Fibroblast of skin of right quadriceps (primary cell): ENCODE data around the gene CPAMD8.

Source experiments
- DNase-seq: peaks from one replicate; pipeline ENCODE4 v3.0.0-alpha.2; 2013

The CPAMD8 gene

GRCh38 chr19:17026706-17027534 is at the start of gene CPAMD8:
CPAMD8 (minus strand) TSS chr19:17026810; CDS start chr19:17026642, 168 bp downstream.
- DNase-seq: no peak

GRCh38 chr19:17075864-17076542 is 49.4 kb upstream of the CPAMD8 start:
- DNase-seq: peak; percentile 54

- peak; percentile 100 for DNase-seq
These were observed 48.6 kb upstream of the CPAMD8 start, which contains the start of the genes HAUS8 and MYO9B for GRCh38 chr19:17075035-17075863. HAUS8 (minus strand) TSS chr19:17075452; CDS start chr19:17075422, 30 bp downstream. MYO9B (plus strand) TSS chr19:17075777; CDS start chr19:17101718, 25,941 bp downstream.

GRCh38 chr19:17074634-17075034 is 48.0 kb upstream of the CPAMD8 start:
- DNase-seq: no peak

GRCh38 chr19:17073869-17074633 is 47.4 kb upstream of the CPAMD8 start:
- no peak for DNase-seq

GRCh38 chr19:17070912-17071311 is 44.3 kb upstream of the CPAMD8 start:
- DNase-seq: no peak

GRCh38 chr19:17070421-17070820 is 43.8 kb upstream of the CPAMD8 start:
- DNase-seq: no peak

- no peak for DNase-seq
These were observed 42.6 kb upstream of the CPAMD8 start for GRCh38 chr19:17069193-17069592.

GRCh38 chr19:17063428-17063827 is 36.8 kb upstream of the CPAMD8 start:
- DNase-seq: no peak

- DNase-seq: no peak
These were observed 35.1 kb upstream of the CPAMD8 start for GRCh38 chr19:17061691-17062090.

GRCh38 chr19:17061205-17061604 is 34.6 kb upstream of the CPAMD8 start:
- no peak for DNase-seq

GRCh38 chr19:17060802-17061201 is 34.2 kb upstream of the CPAMD8 start:
- DNase-seq: no peak

GRCh38 chr19:17058236-17058635 is 31.6 kb upstream of the CPAMD8 start:
- peak; percentile 34 for DNase-seq

- DNase-seq: no peak
These were observed 29.0 kb upstream of the CPAMD8 start for GRCh38 chr19:17055636-17056035.

GRCh38 chr19:17054746-17055145 is 28.1 kb upstream of the CPAMD8 start:
- no peak for DNase-seq

GRCh38 chr19:17052439-17052838 is 25.8 kb upstream of the CPAMD8 start:
- peak; percentile 37 for DNase-seq

- DNase-seq: peak; percentile 41
These were observed 23.2 kb upstream of the CPAMD8 start for GRCh38 chr19:17049711-17050280.

- no peak for DNase-seq
These were observed 22.4 kb upstream of the CPAMD8 start for GRCh38 chr19:17048885-17049453.

GRCh38 chr19:17045907-17046502 is 19.4 kb upstream of the CPAMD8 start:
- no peak for DNase-seq

GRCh38 chr19:17043744-17044143 is 17.1 kb upstream of the CPAMD8 start:
- no peak for DNase-seq

- DNase-seq: no peak
These were observed 15.4 kb upstream of the CPAMD8 start for GRCh38 chr19:17041976-17042375.
